ENCODE measurements around the gene GRID1.
"Not testable (repeated sequence)": the region's sequence is repeated elsewhere in the genome, so short reads cannot be mapped to it uniquely, and the experiment has no call there.

GRID1 gene

GRCh38 chr10:86182595-86182994 is 184.0 kb downstream of the GRID1 start:
- DNase-seq = no peak

- no peak for DNase-seq
Measured at GRCh38 chr10:86182150-86182549, 184.4 kb downstream of the GRID1 start.

GRCh38 chr10:86180861-86181260 is 185.7 kb downstream of the GRID1 start:
- no peak for DNase-seq

GRCh38 chr10:86179961-86180360 is 186.6 kb downstream of the GRID1 start:
- DNase-seq = no peak

- no peak for DNase-seq
Measured at GRCh38 chr10:86179153-86179524, 187.5 kb downstream of the GRID1 start.

GRCh38 chr10:86178401-86179152 is 188.0 kb downstream of the GRID1 start:
- DNase-seq = peak; percentile 35

GRCh38 chr10:86177537-86178155 is 188.9 kb downstream of the GRID1 start:
- no peak for DNase-seq

- no peak for DNase-seq
Measured at GRCh38 chr10:86176850-86177536, 189.6 kb downstream of the GRID1 start.

GRCh38 chr10:86175476-86175875 is 191.1 kb downstream of the GRID1 start:
- DNase-seq = not testable (repeated sequence)

GRCh38 chr10:86172301-86172700 is 194.3 kb downstream of the GRID1 start:
- no peak for DNase-seq

GRCh38 chr10:86170255-86171108 is 196.1 kb downstream of the GRID1 start:
- no peak for DNase-seq

GRCh38 chr10:86169506-86170254 is 196.9 kb downstream of the GRID1 start:
- DNase-seq = no peak

- no peak for DNase-seq
Measured at GRCh38 chr10:86169066-86169465, 197.5 kb downstream of the GRID1 start.

GRCh38 chr10:86168256-86168655 is 198.3 kb downstream of the GRID1 start:
- no peak for DNase-seq

- no peak for DNase-seq
Measured at GRCh38 chr10:86167762-86168128, 198.8 kb downstream of the GRID1 start.

GRCh38 chr10:86167121-86167761 is 199.4 kb downstream of the GRID1 start:
- no peak for DNase-seq

GRCh38 chr10:86165666-86166065 is 200.9 kb downstream of the GRID1 start:
- no peak for DNase-seq

- DNase-seq = no peak
Measured at GRCh38 chr10:86164960-86165630, 201.5 kb downstream of the GRID1 start.

GRCh38 chr10:86164174-86164774 is 202.3 kb downstream of the GRID1 start:
- no peak for DNase-seq

GRCh38 chr10:86163522-86164173 is 202.9 kb downstream of the GRID1 start:
- DNase-seq = no peak
